Measurements from ENCODE around the gene SP5. TPM values are rescaled to one million over a fixed set of nuclear protein-coding genes. Genes with fewer than 3 reads are reported as not detected.

Gene SP5
- total RNA-seq, 1 experiment from 2014 or later, result 0.98 TPM

DNA sequence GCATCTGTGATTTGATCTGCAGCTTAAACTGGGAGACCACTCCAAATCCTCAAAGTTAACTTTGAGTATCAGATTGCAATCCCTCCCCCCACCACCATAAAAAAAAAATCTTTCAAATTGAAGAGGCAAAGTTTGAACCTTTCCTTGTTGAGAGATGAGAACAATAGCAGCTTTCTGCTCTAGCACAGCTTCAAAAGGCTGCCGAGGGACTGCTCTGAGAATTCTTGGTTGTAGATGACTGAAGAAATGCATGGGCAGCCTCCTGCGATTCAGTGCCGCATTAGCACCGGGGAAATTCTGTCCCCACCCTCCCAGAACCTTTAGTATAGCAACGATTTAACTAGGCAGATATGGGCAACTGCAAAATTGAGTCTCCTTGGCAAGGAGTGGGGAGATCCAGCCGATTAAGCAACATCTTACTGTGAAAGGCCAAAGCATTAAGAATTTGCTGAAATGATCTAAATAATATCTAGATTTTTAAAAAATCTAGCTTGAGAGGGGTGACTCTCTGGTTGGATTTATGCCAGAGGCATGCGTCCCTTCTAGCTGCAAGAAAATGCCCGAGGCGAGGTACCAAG is 3.9 kb upstream of the SP5 start:
- CTCF ChIA-PET, result no interaction called here
- POLR2A ChIA-PET, result no interaction called here

More for the DNA sequence above, 3.9 kb upstream of the SP5 start:
- H4K20me1 ChIP-seq (ENCODE audit: insufficient read depth), result no peaks in the 10 kb centered on the region
- ATAC-seq (no peak), DNase-seq (ENCODE audit: low read depth, low spot score) (no peak)
- intact Hi-C loops (cut with micrococcal nuclease), result no loop called here
- no peak overlapping the region for H3K9ac ChIP-seq (ENCODE audit: low read length)
- H3K4me1 ChIP-seq (ENCODE audit: control insufficient read depth in 1 of 2, insufficient read depth in 2 of 2, low read length in 2 of 2), result peaks cover 3 to 21% of the 10 kb centered on the region in 2 experiments; a peak in 3 of 4 replicates
- no peak overlapping the region for H3K4me3 ChIP-seq (replicated peaks in 1 of 2; ENCODE audit: low read depth in 1 of 2, low read length in 2 of 2)
- no peaks in the 10 kb centered on the region for H3K79me2 ChIP-seq (ENCODE audit: insufficient read depth, low read length)
- no peaks in the 10 kb centered on the region for H3K9me2 ChIP-seq (ENCODE audit: insufficient read depth)
- H2AFZ ChIP-seq (ENCODE audit: low read depth, low read length, poor library complexity, severe bottlenecking), result no peak overlapping the region
- no peak overlapping the region for H3K4me2 ChIP-seq (ENCODE audit: low read length)
- TF ChIP-seq POLR2AphosphoS5 (IDR thresholded peaks at IDR 0.05; ENCODE audit: low read depth, low read length) (no peak), SIN3A (IDR thresholded peaks at IDR 0.05; ENCODE audit: low read depth) (no peak), TCF7L2 (IDR thresholded peaks at IDR 0.05; ENCODE audit: borderline replicate concordance, extremely low read depth, insufficient read depth, insufficient read length) (no peak), ELF1 (IDR thresholded peaks at IDR 0.05; ENCODE audit: borderline replicate concordance, low read depth) (no peak), ZNF274 (IDR thresholded peaks at IDR 0.05; ENCODE audit: low read depth, low read length) (no peak), ZBTB33 (IDR thresholded peaks at IDR 0.05; ENCODE audit: extremely low read depth, insufficient replicate concordance, low read length) (no peak), FOSL1 (IDR thresholded peaks at IDR 0.05; ENCODE audit: low read depth) (no peak), ZFX (IDR thresholded peaks at IDR 0.05) (no peak), EZH2 (IDR thresholded peaks at IDR 0.05) (no peak)
- TF ChIP-seq, protein P1, sequence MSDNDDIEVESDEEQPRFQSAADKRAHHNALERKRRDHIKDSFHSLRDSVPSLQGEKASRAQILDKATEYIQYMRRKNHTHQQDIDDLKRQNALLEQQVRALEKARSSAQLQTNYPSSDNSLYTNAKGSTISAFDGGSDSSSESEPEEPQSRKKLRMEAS (IDR thresholded peaks at IDR 0.05), result no peak
- H3K27ac ChIP-seq (ENCODE audit: low read depth, low read length), result no peak overlapping the region
- no TSS peak for BruUV-seq (replicated peaks)
- no peaks in the 10 kb centered on the region for H3K36me3 ChIP-seq (ENCODE audit: control insufficient read depth in 1 of 2, insufficient read depth in 2 of 2, low read length in 2 of 2)
- no peaks in the 10 kb centered on the region for H3K27me3 ChIP-seq (ENCODE audit: insufficient read depth, low read length)
- RAD21 ChIA-PET (ENCODE audit: low non-redundant PET in 1 of 2, low total read pairs in 2 of 2, uncharacterized antibody in 2 of 2, unreplicated experiment in 2 of 2), result no interaction called here
- H3K9me3 ChIP-seq (ENCODE audit: control insufficient read depth in 1 of 2, insufficient read depth in 1 of 2, low read depth in 1 of 2, low read length in 2 of 2), result no peaks in the 10 kb centered on the region
